Keratinocyte (primary cell): ENCODE results near the gene DCLK1. TPM values are rescaled to one million over a fixed set of nuclear protein-coding genes. Genes with fewer than 3 reads are reported as not detected.
"Not testable (repeated sequence)": the region's sequence is repeated elsewhere in the genome, so short reads cannot be mapped to it uniquely, and the experiment has no call there.

Experiments
- DNase-seq: peaks from one replicate; pipeline ENCODE4 v3.0.0-alpha.2; 2011; ENCODE audit warnings: low read depth, missing footprints, low spot score
- FAIRE-seq: peaks from 2 replicates; lab custom pipeline; 2011; peaks lifted over from hg19 to GRCh38; lab: Jason Lieb, UNC
- H2AFZ ChIP-seq: 2 replicates; pipeline ENCODE4 v1.6.0; 2012; ENCODE audit warnings: low read length, control low read depth, inconsistent platforms; ENCODE audit not compliant: control insufficient read depth
- H3K27ac ChIP-seq: 2 replicates; pipeline ENCODE4 v1.5.1; 2011; ENCODE audit warnings: low read length; ENCODE audit not compliant: control insufficient read depth, insufficient read depth
- H3K27me3 ChIP-seq: 3 replicates; pipeline ENCODE4 v1.6.0; 2011; ENCODE audit warnings: low read length; ENCODE audit not compliant: control insufficient read depth, insufficient read depth; ENCODE audit errors: extremely low read depth
- H3K36me3 ChIP-seq, 2 experiments: 2 replicates in 1 of 2; 3 replicates in 1 of 2; pipeline ENCODE4 v1.5.1; 2011; ENCODE audit warnings: low read length in 2 of 2, mild to moderate bottlenecking in 1 of 2; ENCODE audit not compliant: control insufficient read depth in 2 of 2, insufficient read depth in 2 of 2; ENCODE audit errors: extremely low read depth in 1 of 2
- H3K4me1 ChIP-seq: 3 replicates; pipeline ENCODE4 v1.5.1; 2011; ENCODE audit warnings: low read length; ENCODE audit not compliant: control insufficient read depth, insufficient read depth; ENCODE audit errors: extremely low read depth
- H3K4me2 ChIP-seq: 3 replicates; pipeline ENCODE4 v1.6.0; 2011; ENCODE audit warnings: low read depth, low read length; ENCODE audit not compliant: control insufficient read depth, insufficient read depth; ENCODE audit errors: extremely low read depth
- H3K4me3 ChIP-seq, 3 experiments: fragments of 200-600 bp in 1 of 3; sonication (generic) in 1 of 3; 2 replicates in 2 of 3; 3 replicates in 1 of 3; pipeline ENCODE4 v1.5.1; 2011 to 2016; ENCODE audit warnings: low read length in 3 of 3, mild to moderate bottlenecking in 3 of 3, control low read depth in 2 of 3, inconsistent platforms in 1 of 3, low read depth in 1 of 3, mixed read lengths in 1 of 3, mixed run types in 1 of 3, moderate library complexity in 1 of 3; ENCODE audit not compliant: control insufficient read depth in 2 of 3, insufficient read depth in 2 of 3; ENCODE audit errors: extremely low read depth in 1 of 3
- H3K79me2 ChIP-seq: 2 replicates; pipeline ENCODE4 v1.6.0; 2012; ENCODE audit warnings: low read length; ENCODE audit not compliant: control insufficient read depth, insufficient read depth
- H3K9ac ChIP-seq: 3 replicates; pipeline ENCODE4 v1.6.0; 2011; ENCODE audit warnings: low read length; ENCODE audit not compliant: control insufficient read depth, insufficient read depth; ENCODE audit errors: extremely low read depth
- H3K9me1 ChIP-seq: 3 replicates; pipeline ENCODE4 v1.6.0; 2011; ENCODE audit warnings: low read length; ENCODE audit not compliant: control insufficient read depth, insufficient read depth; ENCODE audit errors: extremely low read depth
- H3K9me3 ChIP-seq: 2 replicates; pipeline ENCODE4 v1.5.1; 2012; ENCODE audit warnings: low read depth, low read length; ENCODE audit not compliant: control insufficient read depth
- H4K20me1 ChIP-seq: 3 replicates; pipeline ENCODE4 v1.6.0; 2011; ENCODE audit warnings: low read length; ENCODE audit not compliant: control insufficient read depth, insufficient read depth; ENCODE audit errors: extremely low read depth
- CTCF ChIP-seq, 3 experiments: IDR thresholded peaks in 1 of 3; conservative IDR thresholded peaks in 1 of 3; optimal IDR thresholded peaks in 1 of 3; 2 replicates in 2 of 3; 3 replicates in 1 of 3; pipeline versions ENCODE3 to v1.5.1; 2011; ENCODE audit warnings: low read length in 3 of 3, mild to moderate bottlenecking in 3 of 3, moderate library complexity in 2 of 3, control low read depth in 1 of 3, inconsistent platforms in 1 of 3; ENCODE audit not compliant: insufficient read depth in 2 of 3; ENCODE audit errors: extremely low read depth in 1 of 3
- EZH2 ChIP-seq: IDR thresholded peaks from one replicate; pipeline ENCODE4 v1.6.1; 2012; ENCODE audit warnings: inconsistent platforms, mild to moderate bottlenecking, low read length, moderate library complexity
- dilution Hi-C: fragments of 300-500 bp; cut with MboI; formaldehyde crosslinking; loops from one replicate; pipeline ENCODE4 v1.7.0; 2020; ENCODE audit warnings: low sequenced_read_pairs; ENCODE audit not compliant: extremely low pct_ligation_motif_present
- polyA plus RNA-seq, 5 experiments: library from polyadenylated mRNA; depleted of rRNA in 3 of 5; stranded (reverse) in 3 of 5; stranded (forward) in 1 of 5; unstranded in 1 of 5; fragments of >200 nt; gene quantifications; 1 replicate in 1 of 5; 2 replicates in 3 of 5; 3 replicates in 1 of 5; pipeline versions ENCODE4 v1.2.1 to v1.2.3, GENCODE V29; 2011 to 2012; ENCODE audit warnings: missing spikeins in 2 of 5, low read depth in 1 of 5, low replicate concordance in 1 of 5

Gene DCLK1
- polyA plus RNA-seq, 1 donor (not counting 4 experiments of a cell fraction or from before 2014, with no cell fraction given) = 0.04 TPM

GRCh38 chr13:35984287-35984686 is 146.9 kb downstream of the DCLK1 start:
- Histone ChIP-seq H3K4me3 (no peak overlapping the region), H3K9me1 (no peaks in the 10 kb centered on the region), H3K36me3 (no peaks in the 10 kb centered on the region), H3K27me3 (no peaks in the 10 kb centered on the region), H3K27ac (no peak overlapping the region), H3K4me2 (no peak overlapping the region), H3K79me2 (no peaks in the 10 kb centered on the region), H4K20me1 (no peaks in the 10 kb centered on the region), H3K9ac (no peak overlapping the region), H3K4me1 (peaks cover 4% of the 10 kb centered on the region), H2AFZ (no peak overlapping the region), H3K9me3 (no peaks in the 10 kb centered on the region)
- no peak for DNase-seq
- dilution Hi-C loops = loop anchor here (25.0 kb wide), 1 partner anchor 303 kb away; the partner anchor contains the start of gene CCDC169
- FAIRE-seq = no peak
- TF ChIP-seq EZH2 (no peak), CTCF (optimal IDR thresholded peaks at IDR 0.05 in 1 of 3, IDR thresholded peaks at IDR 0.05 in 1 of 3, conservative IDR thresholded peaks at IDR 0.05 in 1 of 3; ENCODE audit: extremely low read depth in 1 of 3, insufficient read depth in 2 of 3, low read length in 3 of 3) (no peak)

GRCh38 chr13:35983703-35984102 is 147.5 kb downstream of the DCLK1 start:
- H3K9me3 ChIP-seq, H4K20me1 ChIP-seq, H3K36me3 ChIP-seq, FAIRE-seq, H3K4me2 ChIP-seq, H3K27me3 ChIP-seq, H3K27ac ChIP-seq, H3K9ac ChIP-seq, H2AFZ ChIP-seq, H3K4me3 ChIP-seq, DNase-seq, H3K79me2 ChIP-seq, H3K9me1 ChIP-seq: not testable (repeated sequence)
- dilution Hi-C loops = loop anchor here (25.0 kb wide), 1 partner anchor 304 kb away; the partner anchor contains the start of gene CCDC169
- H3K4me1 ChIP-seq = peaks cover 10% of the 10 kb centered on the region

- no peak overlapping the region for H3K4me3 ChIP-seq
- H3K27me3 ChIP-seq = no peaks in the 10 kb centered on the region
- no peak overlapping the region for H2AFZ ChIP-seq
- no peak for TF ChIP-seq EZH2
- no peak for TF ChIP-seq CTCF (optimal IDR thresholded peaks at IDR 0.05 in 1 of 3, IDR thresholded peaks at IDR 0.05 in 1 of 3, conservative IDR thresholded peaks at IDR 0.05 in 1 of 3; ENCODE audit: extremely low read depth in 1 of 3, insufficient read depth in 2 of 3, low read length in 3 of 3)
- no peak for FAIRE-seq
- dilution Hi-C loops = loop anchor here (25.0 kb wide), 1 partner anchor 304 kb away; the partner anchor contains the start of gene CCDC169
- H3K4me2 ChIP-seq = no peak overlapping the region
- H4K20me1 ChIP-seq = no peaks in the 10 kb centered on the region
- no peak overlapping the region for H3K27ac ChIP-seq
- H3K9ac ChIP-seq = no peak overlapping the region
- DNase-seq = no peak
- H3K4me1 ChIP-seq = peaks cover 12% of the 10 kb centered on the region
- H3K9me3 ChIP-seq = no peaks in the 10 kb centered on the region
- H3K9me1 ChIP-seq = no peaks in the 10 kb centered on the region
- no peaks in the 10 kb centered on the region for H3K36me3 ChIP-seq
- H3K79me2 ChIP-seq = no peaks in the 10 kb centered on the region
Measured at GRCh38 chr13:35983206-35983605, 148.0 kb downstream of the DCLK1 start.
